ENCODE results near the gene TMBIM1.
A peak's percentile ranks its signal among the peaks of the same experiment; 100 is the strongest.

Gene TMBIM1

DNA sequence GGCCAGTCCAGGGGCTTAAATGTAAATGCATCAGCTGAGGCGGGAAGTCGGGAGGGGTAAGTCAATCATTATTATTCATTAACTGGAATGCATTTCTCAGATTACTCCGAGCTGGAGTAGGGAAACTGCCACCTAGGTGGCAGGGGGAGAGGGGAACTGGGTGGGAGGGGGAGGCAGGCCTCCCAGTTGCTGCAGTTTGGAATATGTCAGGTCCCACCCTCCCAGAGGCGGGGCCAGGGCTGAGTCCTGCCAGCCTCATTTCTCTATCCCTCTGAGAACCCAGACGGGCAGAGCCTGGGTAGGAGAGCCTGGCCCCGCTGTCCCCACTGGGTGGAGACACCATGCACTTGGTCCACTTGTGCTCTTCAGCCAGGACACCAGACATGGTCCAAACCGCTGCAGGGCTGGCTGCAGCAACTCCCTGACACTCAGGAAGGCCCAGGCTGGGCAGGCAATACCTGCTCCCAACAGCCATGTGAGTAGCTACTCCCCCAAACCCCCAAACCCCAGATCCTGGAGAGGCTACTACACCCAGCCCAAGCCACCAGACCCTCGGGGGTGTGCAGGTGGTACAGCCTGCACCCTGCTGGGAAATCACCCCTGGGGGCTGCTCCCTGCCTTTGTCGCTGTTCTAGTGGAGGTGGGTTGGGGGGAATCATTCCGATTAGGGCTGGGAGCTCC is 31.4 kb downstream of the TMBIM1 start, which contains the start of gene GPBAR1:
TSS of gene GPBAR1 (plus strand) at position 274 of the 681 bp plus-strand sequence. CDS start 1,710 bp downstream, outside the sequence.
- DNase-seq (ENCODE audit: low read depth): no peak
- TF ChIP-seq, protein P1, sequence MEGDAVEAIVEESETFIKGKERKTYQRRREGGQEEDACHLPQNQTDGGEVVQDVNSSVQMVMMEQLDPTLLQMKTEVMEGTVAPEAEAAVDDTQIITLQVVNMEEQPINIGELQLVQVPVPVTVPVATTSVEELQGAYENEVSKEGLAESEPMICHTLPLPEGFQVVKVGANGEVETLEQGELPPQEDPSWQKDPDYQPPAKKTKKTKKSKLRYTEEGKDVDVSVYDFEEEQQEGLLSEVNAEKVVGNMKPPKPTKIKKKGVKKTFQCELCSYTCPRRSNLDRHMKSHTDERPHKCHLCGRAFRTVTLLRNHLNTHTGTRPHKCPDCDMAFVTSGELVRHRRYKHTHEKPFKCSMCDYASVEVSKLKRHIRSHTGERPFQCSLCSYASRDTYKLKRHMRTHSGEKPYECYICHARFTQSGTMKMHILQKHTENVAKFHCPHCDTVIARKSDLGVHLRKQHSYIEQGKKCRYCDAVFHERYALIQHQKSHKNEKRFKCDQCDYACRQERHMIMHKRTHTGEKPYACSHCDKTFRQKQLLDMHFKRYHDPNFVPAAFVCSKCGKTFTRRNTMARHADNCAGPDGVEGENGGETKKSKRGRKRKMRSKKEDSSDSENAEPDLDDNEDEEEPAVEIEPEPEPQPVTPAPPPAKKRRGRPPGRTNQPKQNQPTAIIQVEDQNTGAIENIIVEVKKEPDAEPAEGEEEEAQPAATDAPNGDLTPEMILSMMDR (IDR thresholded peaks at IDR 0.05; ENCODE audit: insufficient read depth, low read depth, low read length, missing control alignments): no peak

DNA sequence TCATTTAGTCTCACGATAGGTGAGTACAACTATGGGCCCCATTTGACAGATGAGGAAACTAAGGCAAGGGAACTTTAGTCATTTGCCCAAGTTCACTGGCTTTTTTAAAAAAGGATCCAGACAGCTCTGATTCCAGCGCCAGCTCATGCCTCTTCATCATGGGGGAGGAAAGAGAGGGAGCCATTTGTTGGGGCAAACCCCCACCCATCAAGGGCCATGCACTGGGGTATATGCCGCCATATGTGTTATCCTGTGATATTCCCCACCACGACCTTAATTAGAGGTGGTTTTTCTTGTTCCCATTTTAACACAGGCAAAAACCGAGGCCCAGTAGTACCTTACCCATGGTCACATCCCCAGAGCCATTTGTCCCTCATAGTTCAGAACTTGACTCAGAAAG is 32.1 kb downstream of the TMBIM1 start:
- TF ChIP-seq, protein P1 (IDR thresholded peaks at IDR 0.05; ENCODE audit: insufficient read depth, low read depth, low read length, missing control alignments): no peak
- H3K4me3 ChIP-seq (ENCODE audit: low read depth, low read length): no peak overlapping the region
- DNase-seq (ENCODE audit: low read depth): no peak

More for the DNA sequence above, 31.4 kb downstream of the TMBIM1 start, which contains the start of gene GPBAR1:
- no peak within 1 kb of the TSS for H3K4me3 ChIP-seq (ENCODE audit: low read depth, low read length)

DNA sequence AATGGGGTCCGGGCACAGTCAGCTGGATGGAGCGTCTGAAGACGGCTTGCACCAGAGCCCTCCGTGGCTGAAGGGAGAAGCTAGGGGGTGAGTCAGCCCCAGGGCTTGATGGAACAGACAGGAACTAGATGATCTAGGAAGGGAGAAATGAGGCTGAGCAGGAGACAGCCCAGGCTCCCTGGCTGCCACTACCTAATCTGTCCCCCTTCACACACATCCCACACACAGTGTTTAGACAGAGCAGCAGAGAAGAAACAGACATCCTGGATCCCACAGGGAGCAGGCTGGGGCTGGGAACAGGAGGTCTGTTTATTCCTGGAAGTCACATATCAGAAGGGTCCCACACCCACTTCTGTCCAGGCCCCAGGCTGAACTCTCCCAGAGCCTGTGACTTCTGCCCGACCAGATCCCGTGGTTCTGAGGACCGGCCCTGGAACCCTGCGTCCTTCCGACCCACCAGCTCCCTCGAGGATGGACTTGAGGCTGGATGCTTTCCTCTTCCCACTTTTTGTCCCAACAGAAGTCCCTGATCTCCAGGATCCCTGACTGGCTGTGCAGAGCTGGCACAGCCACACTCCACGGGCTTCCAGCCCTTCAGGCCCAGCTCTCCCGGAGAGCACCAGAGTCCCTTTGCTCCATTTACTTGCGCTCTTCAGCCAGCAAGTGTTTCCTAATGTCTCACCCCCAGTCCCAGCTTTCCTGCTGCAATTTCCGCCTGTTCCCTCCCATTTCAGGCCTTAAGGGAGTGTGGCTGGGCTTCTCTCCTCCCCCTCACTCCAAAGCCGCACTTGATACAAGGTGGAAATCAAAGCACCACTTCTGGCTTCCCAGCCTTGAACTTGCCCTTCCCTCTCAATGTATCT is 33.0 kb downstream of the TMBIM1 start:
- TF ChIP-seq, protein P1 (IDR thresholded peaks at IDR 0.05; ENCODE audit: insufficient read depth, low read depth, low read length, missing control alignments): no peak
- H3K4me3 ChIP-seq (ENCODE audit: low read depth, low read length): no peak overlapping the region
- DNase-seq (ENCODE audit: low read depth): no peak

DNA sequence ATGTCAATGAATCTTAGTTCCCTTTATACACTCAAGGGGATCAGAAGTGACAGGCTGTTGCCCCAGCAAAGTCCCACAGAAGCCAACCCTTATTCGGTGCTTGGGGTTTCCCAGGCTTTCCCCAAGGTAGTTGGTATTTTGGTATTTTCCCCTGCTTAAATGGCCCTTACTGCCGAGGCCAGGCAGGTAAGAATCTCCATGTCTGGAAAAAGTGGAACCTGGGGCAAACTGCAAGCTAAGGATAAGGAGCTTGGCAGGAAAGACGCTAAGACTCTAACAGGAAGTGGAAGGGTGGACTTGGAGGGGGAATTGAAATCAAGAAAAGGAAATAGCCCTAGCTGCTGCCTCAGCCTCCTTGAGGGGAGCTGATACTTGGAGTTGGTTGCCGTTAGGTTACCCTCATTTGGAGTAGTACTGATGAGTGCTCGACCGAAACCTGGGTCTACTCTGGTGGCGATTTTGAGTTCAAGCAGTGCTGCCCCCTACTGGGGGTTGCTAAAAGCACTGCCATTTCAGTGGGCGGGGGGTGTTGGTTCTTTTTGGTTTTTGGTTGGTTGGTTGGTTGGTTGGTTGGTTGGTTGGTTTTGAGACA is 34.8 kb downstream of the TMBIM1 start:
- TF ChIP-seq, protein P1 (IDR thresholded peaks at IDR 0.05; ENCODE audit: insufficient read depth, low read depth, low read length, missing control alignments): peak; percentile 74
- no peak overlapping the region for H3K4me3 ChIP-seq (ENCODE audit: low read depth, low read length)
- DNase-seq (ENCODE audit: low read depth): peak; percentile 86

DNA sequence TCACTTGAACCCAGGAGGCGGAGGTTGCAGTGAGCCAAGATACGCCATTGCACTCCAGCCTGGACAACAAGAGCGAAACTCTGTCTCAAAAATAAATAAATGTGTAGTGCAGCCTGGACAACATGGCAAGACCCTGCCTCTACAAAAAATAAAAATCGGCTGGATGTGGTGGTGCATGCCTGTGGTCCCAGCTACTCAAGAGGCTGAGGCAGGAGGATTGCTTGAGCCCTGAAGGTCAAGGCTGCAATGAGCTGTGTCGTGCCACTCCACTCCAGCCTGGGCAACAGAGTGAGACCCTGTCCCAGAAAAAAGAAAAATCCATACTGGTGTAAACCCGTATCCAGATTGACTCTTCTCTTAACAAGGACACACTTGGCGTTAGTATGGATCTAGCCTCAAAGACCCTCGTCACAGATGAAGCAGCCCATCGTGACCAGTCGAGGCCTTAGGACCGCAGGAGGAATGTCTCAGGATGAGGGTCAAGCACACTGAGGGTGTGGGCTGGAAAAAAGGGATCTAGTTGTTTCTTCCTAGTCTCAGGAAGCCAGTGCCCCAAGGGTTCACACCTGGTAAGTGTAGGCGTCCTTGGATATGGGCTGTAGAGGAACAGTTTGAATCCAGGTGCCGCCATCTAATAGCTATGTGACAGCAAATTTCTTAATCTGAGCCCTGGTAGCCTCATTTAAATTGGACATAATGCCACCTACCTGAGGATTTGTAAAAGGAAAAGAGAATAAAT is 35.5 kb downstream of the TMBIM1 start:
- TF ChIP-seq, protein P1 (IDR thresholded peaks at IDR 0.05; ENCODE audit: insufficient read depth, low read depth, low read length, missing control alignments): no peak
- DNase-seq (ENCODE audit: low read depth): no peak
- no peak overlapping the region for H3K4me3 ChIP-seq (ENCODE audit: low read depth, low read length)

DNA sequence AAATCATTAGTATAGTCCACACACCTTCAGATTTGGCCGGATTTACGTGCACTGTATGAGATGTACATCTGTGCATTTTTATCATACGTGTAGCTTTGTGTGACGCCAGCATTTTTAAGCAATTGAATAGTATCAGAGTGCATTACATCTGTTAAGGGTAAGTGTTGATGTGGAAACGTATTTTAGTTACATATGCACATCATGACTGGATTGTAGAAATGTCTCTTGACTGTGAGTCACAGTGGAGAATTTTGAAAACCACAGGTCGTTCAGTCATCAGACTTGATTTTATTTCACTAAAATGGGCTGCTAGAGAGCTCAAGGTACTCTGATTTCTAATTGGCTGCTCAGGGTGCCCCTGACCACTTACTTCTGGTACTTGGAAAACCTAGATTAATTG is 36.9 kb downstream of the TMBIM1 start:
- TF ChIP-seq, protein P1 (IDR thresholded peaks at IDR 0.05; ENCODE audit: insufficient read depth, low read depth, low read length, missing control alignments): no peak
- no peak overlapping the region for H3K4me3 ChIP-seq (ENCODE audit: low read depth, low read length)
- no peak for DNase-seq (ENCODE audit: low read depth)

All from GM12865 (cell line).